GM12878 (cell line): Measurements from ENCODE around the gene WASF2. TPM values are rescaled to one million over a fixed set of nuclear protein-coding genes. Genes with fewer than 3 reads are reported as not detected.
A peak's percentile ranks its signal among the peaks of the same experiment; 100 is the strongest.

Source experiments
- ATAC-seq: fragments of 200-7000 bp; cut with Tn5 transposase; 3 replicates; pipeline ENCODE4 v1.9.1; 2020; ENCODE audit warnings: mild to moderate bottlenecking, moderate library complexity
- BruUV-seq: library from RNA; stranded (reverse); fragments of 400-500 nt; replicated peaks from 2 replicates; lab custom pipeline; 2021; lab: Mats Ljungman, UMichigan
- CTCF ChIA-PET: fragments of 300-600 bp; sonication (Branson Sonifier 250); formaldehyde crosslinking; extraction: SDS; loops from one replicate; lab custom pipeline; 2021; ENCODE audit warnings: inconsistent platforms; lab: Yijun Ruan, JAX
- POLR2A ChIA-PET: fragments of 350-600 bp; formaldehyde crosslinking; extraction: SDS; loops from one replicate; lab custom pipeline; 2021; ENCODE audit warnings: inconsistent platforms; lab: Charles Lee
- RAD21 ChIA-PET: fragments of 300-600 bp; sonication (Branson Sonifier 250); formaldehyde crosslinking; loops from one replicate; lab custom pipeline; 2023; ENCODE audit warnings: antibody characterized with exemption; ENCODE audit not compliant: unreplicated experiment; lab: Charles Lee
- SMC1A ChIA-PET: fragments of 300-600 bp; sonication (Branson Sonifier 250); formaldehyde crosslinking; loops from one replicate; lab custom pipeline; 2023; ENCODE audit not compliant: unreplicated experiment, uncharacterized antibody; lab: Charles Lee
- DNase-seq: peaks from one replicate; pipeline ENCODE4 v3.0.0-alpha.2; 2011; ENCODE audit warnings: low read depth, low spot score
- FAIRE-seq: peaks from 3 replicates; lab custom pipeline; 2011; peaks lifted over from hg19 to GRCh38; lab: Jason Lieb, UNC
- H2AFZ ChIP-seq: 2 replicates; pipeline ENCODE4 v1.6.0; 2011; ENCODE audit warnings: low read depth, low read length, control low read depth; ENCODE audit not compliant: control insufficient read depth
- H3K27ac ChIP-seq: 2 replicates; pipeline ENCODE4 v1.5.1; 2011; ENCODE audit warnings: control low read depth; ENCODE audit not compliant: control insufficient read depth, insufficient read depth
- H3K27me3 ChIP-seq, 2 experiments: replicated peaks in 1 of 2; 2 replicates each; pipeline versions ENCODE4 v1.6.0 to v1.6.1; 2011; ENCODE audit warnings: low read length in 1 of 2; ENCODE audit not compliant: control insufficient read depth in 2 of 2, insufficient read depth in 2 of 2
- H3K36me3 ChIP-seq, 2 experiments: 2 replicates each; pipeline ENCODE4 v1.5.1; 2011; ENCODE audit warnings: low read length in 1 of 2; ENCODE audit not compliant: control insufficient read depth in 2 of 2, insufficient read depth in 2 of 2
- H3K4me1 ChIP-seq: 2 replicates; pipeline ENCODE4 v1.6.1; 2011; ENCODE audit warnings: mild to moderate bottlenecking, low read length, moderate library complexity, mixed read lengths; ENCODE audit not compliant: control insufficient read depth, insufficient read depth
- H3K4me2 ChIP-seq: 2 replicates; pipeline ENCODE4 v1.6.0; 2011; ENCODE audit warnings: control low read depth; ENCODE audit not compliant: control insufficient read depth, insufficient read depth
- H3K4me3 ChIP-seq: fragments of 200-600 bp; sonication (generic); 2 replicates; pipeline ENCODE4 v1.5.1; 2016
- H3K79me2 ChIP-seq: 2 replicates; pipeline ENCODE4 v1.6.0; 2011; ENCODE audit warnings: low read length; ENCODE audit not compliant: control insufficient read depth, insufficient read depth
- H3K9ac ChIP-seq: 2 replicates; pipeline ENCODE4 v1.8.0; 2011; ENCODE audit warnings: low read length, control low read depth, mixed read lengths; ENCODE audit not compliant: control insufficient read depth, insufficient read depth
- H3K9me3 ChIP-seq: replicated peaks from 3 replicates; pipeline ENCODE4 v1.5.1; 2011; ENCODE audit warnings: mild to moderate bottlenecking, low read length; ENCODE audit not compliant: control insufficient read depth, insufficient read depth
- H4K20me1 ChIP-seq: 2 replicates; pipeline ENCODE4 v1.6.0; 2011; ENCODE audit not compliant: control insufficient read depth, insufficient read depth
- ATF7 ChIP-seq: fragments of 450-650 bp; IDR thresholded peaks from 2 replicates; pipeline ENCODE4 v1.6.1; 2016; ENCODE audit warnings: low read depth, mild to moderate bottlenecking
- CHD1 ChIP-seq: IDR thresholded peaks from 2 replicates; pipeline ENCODE4 v1.6.1; 2012; ENCODE audit warnings: low read depth, low read length, improper control_type of control experiment
- ESRRA ChIP-seq: IDR thresholded peaks from 2 replicates; pipeline ENCODE4 v1.6.1; 2012; ENCODE audit warnings: mild to moderate bottlenecking, low read length, improper control_type of control experiment
- FOXK2 ChIP-seq: fragments of 450-650 bp; IDR thresholded peaks from 2 replicates; pipeline ENCODE4 v1.6.1; 2017; ENCODE audit warnings: mild to moderate bottlenecking, moderate library complexity
- GATAD2B ChIP-seq: fragments of 450-650 bp; conservative IDR thresholded peaks from 2 replicates; pipeline ENCODE4 v1.6.1; 2017; ENCODE audit warnings: low read depth, mild to moderate bottlenecking, moderate library complexity
- IKZF1 ChIP-seq: fragments of 450-650 bp; conservative IDR thresholded peaks from 2 replicates; pipeline ENCODE4 v1.6.1; 2017; ENCODE audit warnings: antibody characterized with exemption, mild to moderate bottlenecking
- IKZF2 ChIP-seq, 2 experiments: fragments of 450-650 bp; IDR thresholded peaks; 2 replicates each; pipeline ENCODE4 v1.6.1; 2017; ENCODE audit warnings: mild to moderate bottlenecking in 2 of 2, moderate library complexity in 2 of 2
- NFYA ChIP-seq: IDR thresholded peaks from 2 replicates; pipeline ENCODE4 v1.6.1; 2011; ENCODE audit warnings: low read depth, mild to moderate bottlenecking, low read length, improper control_type of control experiment, borderline replicate concordance
- POLR2AphosphoS5 ChIP-seq: IDR thresholded peaks from 2 replicates; pipeline ENCODE4 v1.6.1; 2011; ENCODE audit warnings: mild to moderate bottlenecking, low read length, inconsistent platforms
- SMC3 ChIP-seq: IDR thresholded peaks from 2 replicates; pipeline ENCODE4 v1.6.1; 2011; ENCODE audit warnings: low read length, improper control_type of control experiment, borderline replicate concordance
- SPI1 ChIP-seq: IDR thresholded peaks from 2 replicates; pipeline ENCODE4 v1.6.1; 2011; ENCODE audit warnings: low read depth, mild to moderate bottlenecking, low read length, moderate library complexity, borderline replicate concordance; ENCODE audit not compliant: insufficient read depth
- TCF12 ChIP-seq: IDR thresholded peaks from 2 replicates; pipeline ENCODE4 v1.6.1; 2011; ENCODE audit warnings: low read depth, mild to moderate bottlenecking, low read length
- WGBS: methylation state at CpG from one replicate; pipeline ENCODE4 v1.1.6; 2016; ENCODE audit warnings: low lambda C conversion rate; ENCODE audit not compliant: insufficient replicate concordance, insufficient coverage; ENCODE audit errors: missing lambda C conversion rate; 5-methylcytosine and 5-hydroxymethylcytosine counted together
- in situ Hi-C: fragments of 300-500 bp; cut with MboI; formaldehyde crosslinking; loops from 9 replicates; pipeline ENCODE4 v1.14.3; 2018; ENCODE audit warnings: mixed read lengths
- intact Hi-C: fragments of 100-400 bp; cut with micrococcal nuclease; formaldehyde crosslinking; loops from one replicate; pipeline ENCODE4 v1.14.2; 2022; ENCODE audit not compliant: unreplicated experiment
- polyA plus RNA-seq, 11 experiments: library from polyadenylated mRNA; depleted of rRNA in 4 of 11; unstranded in 6 of 11; stranded (reverse) in 5 of 11; fragments of >200 nt; fragmentation: Nextera tagmentation in 4 of 11; fragmentation: Illumina TruSeq in 1 of 11; extraction: Ambion mirVana in 4 of 11; extraction: Trizol in 1 of 11; gene quantifications; 1 replicate in 1 of 11; 2 replicates in 10 of 11; pipeline versions ENCODE4 v1.2.1 to v1.2.3, GENCODE V29; 2011 to 2016; ENCODE audit warnings: inconsistent platforms in 2 of 11, missing spikeins in 2 of 11, low read depth in 1 of 11
- total RNA-seq, 4 experiments: library from RNA; depleted of rRNA in 3 of 4; stranded (reverse); fragments of >200 nt in 3 of 4; fragmentation: Illumina TruSeq in 1 of 4; extraction: Trizol in 1 of 4; gene quantifications; 2 replicates each; pipeline versions ENCODE4 v1.2.1 to v1.2.3, GENCODE V29; 2013 to 2021
- TF ChIP-seq, protein P1 (sequence below): fragments of 450-650 bp; IDR thresholded peaks from 2 replicates; pipeline ENCODE4 v1.6.1; 2017; ENCODE audit warnings: mild to moderate bottlenecking, moderate library complexity
- TF ChIP-seq, protein P2 (sequence below): fragments of 450-650 bp; IDR thresholded peaks from 2 replicates; pipeline ENCODE4 v1.6.1; 2017; ENCODE audit warnings: borderline replicate concordance

The WASF2 gene
- total and polyA plus RNA-seq, 10 of the 15 experiments (the other 5 are each of a cell fraction or from before 2014, with no cell fraction given): 7.0 to 111 (median 37.1) TPM

DNA sequence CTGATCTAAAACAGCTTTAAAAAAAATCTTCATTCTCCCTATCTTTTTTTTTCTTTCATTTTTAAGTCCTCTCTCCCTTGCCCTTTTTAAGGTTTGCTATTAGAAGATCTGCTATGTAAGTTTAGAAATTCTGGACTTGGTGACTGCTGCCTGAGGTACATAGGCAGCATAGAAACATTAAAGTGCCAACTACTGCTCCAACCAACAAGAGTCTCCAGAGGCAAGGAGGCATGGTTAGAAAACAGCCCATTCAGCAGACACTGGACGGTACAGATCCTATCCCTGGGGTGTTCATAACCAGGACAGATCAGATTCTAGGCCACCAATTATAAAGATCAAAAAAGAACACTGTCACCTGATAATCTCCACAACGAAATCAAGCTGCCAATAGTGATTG, 60.9 kb downstream of the WASF2 start:
- no TSS peak for BruUV-seq
- ChIA-PET SMC1A (interaction anchor here (1.3 to 22.2 kb wide), 7 partner anchors 9 to 71 kb away, joined by 4 to 470 read pairs (median 13); no protein-coding TSS in a partner anchor), CTCF (interaction anchor here (0.7 to 18.9 kb wide), 10 partner anchors 10 to 178 kb away, joined by 3 to 240 read pairs (median 3); no protein-coding TSS in a partner anchor), POLR2A (interaction anchor here (0.7 to 5.4 kb wide), 13 partner anchors 7 to 63 kb away, joined by 3 to 43 read pairs (median 4); no protein-coding TSS in a partner anchor), RAD21 (interaction anchor here (0.7 to 6.3 kb wide), 6 partner anchors 8 to 59 kb away, joined by 3 to 47 read pairs (median 6); no protein-coding TSS in a partner anchor)
- in situ Hi-C loops (no loop called here), intact Hi-C loops (no loop called here)
- Histone ChIP-seq H3K36me3 (peaks cover 8 to 28% of the 10 kb centered on the region in 2 experiments), H3K79me2 (peaks cover 77% of the 10 kb centered on the region), H3K27ac (peak overlapping the region; percentile 63), H3K9me3 (no peaks in the 10 kb centered on the region), H3K4me1 (peaks cover 59% of the 10 kb centered on the region), H3K4me2 (peak overlapping the region; percentile 56), H2AFZ (no peak overlapping the region), H3K4me3 (peak overlapping the region; percentile 37), H3K27me3 (no peaks in the 10 kb centered on the region), H3K9ac (0 out of 2 replicates have a peak overlapping the region, but pooled peaks have one; percentile 36), H4K20me1 (no peaks in the 10 kb centered on the region)
- ATAC-seq (no peak), FAIRE-seq (no peak), DNase-seq (no peak)
- WGBS: 32% methylated on average over 2 of the region's 2 CpGs
- no peak for TF ChIP-seq TCF12
- no peak for TF ChIP-seq NFYA
- no peak for TF ChIP-seq IKZF1
- no peak for TF ChIP-seq ESRRA
- no peak for TF ChIP-seq SPI1
- TF ChIP-seq ATF7: no peak
- no peak for TF ChIP-seq FOXK2
- no peak for TF ChIP-seq POLR2AphosphoS5
- TF ChIP-seq, protein P1, sequence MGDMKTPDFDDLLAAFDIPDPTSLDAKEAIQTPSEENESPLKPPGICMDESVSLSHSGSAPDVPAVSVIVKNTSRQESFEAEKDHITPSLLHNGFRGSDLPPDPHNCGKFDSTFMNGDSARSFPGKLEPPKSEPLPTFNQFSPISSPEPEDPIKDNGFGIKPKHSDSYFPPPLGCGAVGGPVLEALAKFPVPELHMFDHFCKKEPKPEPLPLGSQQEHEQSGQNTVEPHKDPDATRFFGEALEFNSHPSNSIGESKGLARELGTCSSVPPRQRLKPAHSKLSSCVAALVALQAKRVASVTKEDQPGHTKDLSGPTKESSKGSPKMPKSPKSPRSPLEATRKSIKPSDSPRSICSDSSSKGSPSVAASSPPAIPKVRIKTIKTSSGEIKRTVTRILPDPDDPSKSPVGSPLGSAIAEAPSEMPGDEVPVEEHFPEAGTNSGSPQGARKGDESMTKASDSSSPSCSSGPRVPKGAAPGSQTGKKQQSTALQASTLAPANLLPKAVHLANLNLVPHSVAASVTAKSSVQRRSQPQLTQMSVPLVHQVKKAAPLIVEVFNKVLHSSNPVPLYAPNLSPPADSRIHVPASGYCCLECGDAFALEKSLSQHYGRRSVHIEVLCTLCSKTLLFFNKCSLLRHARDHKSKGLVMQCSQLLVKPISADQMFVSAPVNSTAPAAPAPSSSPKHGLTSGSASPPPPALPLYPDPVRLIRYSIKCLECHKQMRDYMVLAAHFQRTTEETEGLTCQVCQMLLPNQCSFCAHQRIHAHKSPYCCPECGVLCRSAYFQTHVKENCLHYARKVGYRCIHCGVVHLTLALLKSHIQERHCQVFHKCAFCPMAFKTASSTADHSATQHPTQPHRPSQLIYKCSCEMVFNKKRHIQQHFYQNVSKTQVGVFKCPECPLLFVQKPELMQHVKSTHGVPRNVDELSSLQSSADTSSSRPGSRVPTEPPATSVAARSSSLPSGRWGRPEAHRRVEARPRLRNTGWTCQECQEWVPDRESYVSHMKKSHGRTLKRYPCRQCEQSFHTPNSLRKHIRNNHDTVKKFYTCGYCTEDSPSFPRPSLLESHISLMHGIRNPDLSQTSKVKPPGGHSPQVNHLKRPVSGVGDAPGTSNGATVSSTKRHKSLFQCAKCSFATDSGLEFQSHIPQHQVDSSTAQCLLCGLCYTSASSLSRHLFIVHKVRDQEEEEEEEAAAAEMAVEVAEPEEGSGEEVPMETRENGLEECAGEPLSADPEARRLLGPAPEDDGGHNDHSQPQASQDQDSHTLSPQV: no peak
- TF ChIP-seq, protein P2, sequence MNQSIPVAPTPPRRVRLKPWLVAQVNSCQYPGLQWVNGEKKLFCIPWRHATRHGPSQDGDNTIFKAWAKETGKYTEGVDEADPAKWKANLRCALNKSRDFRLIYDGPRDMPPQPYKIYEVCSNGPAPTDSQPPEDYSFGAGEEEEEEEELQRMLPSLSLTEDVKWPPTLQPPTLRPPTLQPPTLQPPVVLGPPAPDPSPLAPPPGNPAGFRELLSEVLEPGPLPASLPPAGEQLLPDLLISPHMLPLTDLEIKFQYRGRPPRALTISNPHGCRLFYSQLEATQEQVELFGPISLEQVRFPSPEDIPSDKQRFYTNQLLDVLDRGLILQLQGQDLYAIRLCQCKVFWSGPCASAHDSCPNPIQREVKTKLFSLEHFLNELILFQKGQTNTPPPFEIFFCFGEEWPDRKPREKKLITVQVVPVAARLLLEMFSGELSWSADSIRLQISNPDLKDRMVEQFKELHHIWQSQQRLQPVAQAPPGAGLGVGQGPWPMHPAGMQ: no peak
- no peak for TF ChIP-seq SMC3
- no peak for TF ChIP-seq GATAD2B
- no peak for TF ChIP-seq CHD1
- no peak for TF ChIP-seq IKZF2 (IDR thresholded peaks at IDR 0.05)
